Measurements from ENCODE around the gene FANCC.

The FANCC gene

GRCh38 chr9:95061916-95062595, 255.5 kb downstream of the FANCC start:
- no peak for TF ChIP-seq CTCF (conservative IDR thresholded peaks at IDR 0.05; ENCODE audit: low read length)
- no peak overlapping the region for H3K4me3 ChIP-seq (ENCODE audit: low read length)
- DNase-seq (ENCODE audit: low read depth): no peak

GRCh38 chr9:95060916-95061315, 256.6 kb downstream of the FANCC start:
- H3K4me3 ChIP-seq (ENCODE audit: low read length): no peak overlapping the region
- TF ChIP-seq CTCF (conservative IDR thresholded peaks at IDR 0.05; ENCODE audit: low read length): no peak
- no peak for DNase-seq (ENCODE audit: low read depth)

GRCh38 chr9:95060234-95060633, 257.3 kb downstream of the FANCC start:
- H3K4me3 ChIP-seq (ENCODE audit: low read length): no peak overlapping the region
- no peak for DNase-seq (ENCODE audit: low read depth)
- TF ChIP-seq CTCF (conservative IDR thresholded peaks at IDR 0.05; ENCODE audit: low read length): no peak

- no peak for TF ChIP-seq CTCF (conservative IDR thresholded peaks at IDR 0.05; ENCODE audit: low read length)
- DNase-seq (ENCODE audit: low read depth): no peak
- H3K4me3 ChIP-seq (ENCODE audit: low read length): no peak overlapping the region
These were observed 258.6 kb downstream of the FANCC start for GRCh38 chr9:95058795-95059386.

- no peak for TF ChIP-seq CTCF (conservative IDR thresholded peaks at IDR 0.05; ENCODE audit: low read length)
- H3K4me3 ChIP-seq (ENCODE audit: low read length): no peak overlapping the region
- no peak for DNase-seq (ENCODE audit: low read depth)
These were observed 259.3 kb downstream of the FANCC start for GRCh38 chr9:95058121-95058785.

- DNase-seq (ENCODE audit: low read depth): no peak
- H3K4me3 ChIP-seq (ENCODE audit: low read length): no peak overlapping the region
- no peak for TF ChIP-seq CTCF (conservative IDR thresholded peaks at IDR 0.05; ENCODE audit: low read length)
These were observed 260.4 kb downstream of the FANCC start for GRCh38 chr9:95057101-95057500.

Data from AG10803 (cell line).